Ramos (cell line): ENCODE measurements around the gene ZNF57.

Source experiments
- in situ Hi-C: fragments of 300-500 bp; cut with MboI; formaldehyde crosslinking; loops from one replicate; pipeline ENCODE4 v1.14.3; 2022; ENCODE audit warnings: low sequenced_read_pairs; ENCODE audit not compliant: unreplicated experiment

The ZNF57 gene

GRCh38 chr19:2900296-2901252 lies at the start of gene ZNF57:
ZNF57 (plus strand) TSS chr19:2900928; CDS start chr19:2901046, 118 bp downstream.
- in situ Hi-C loops = no loop called here

GRCh38 chr19:2852598-2852997 lies 48.1 kb upstream of the ZNF57 start:
- in situ Hi-C loops = no loop called here

- in situ Hi-C loops = no loop called here
These were observed 47.6 kb upstream of the ZNF57 start for GRCh38 chr19:2853015-2853606.

- in situ Hi-C loops = no loop called here
These were observed 45.9 kb upstream of the ZNF57 start for GRCh38 chr19:2854849-2855248.

- in situ Hi-C loops = no loop called here
These were observed 44.2 kb upstream of the ZNF57 start for GRCh38 chr19:2856457-2857050.

GRCh38 chr19:2858864-2859263 lies 41.9 kb upstream of the ZNF57 start:
- in situ Hi-C loops = no loop called here

GRCh38 chr19:2863816-2864215 lies 36.9 kb upstream of the ZNF57 start:
- in situ Hi-C loops = no loop called here

- in situ Hi-C loops = no loop called here
These were observed 35.2 kb upstream of the ZNF57 start for GRCh38 chr19:2865334-2866100.

- in situ Hi-C loops = no loop called here
These were observed 34.2 kb upstream of the ZNF57 start for GRCh38 chr19:2866495-2867024.

GRCh38 chr19:2867025-2867991 lies 33.4 kb upstream of the ZNF57 start, which contains the start of gene ZNF556:
ZNF556 (plus strand) TSS chr19:2867335; CDS start chr19:2867422, 87 bp downstream.
- in situ Hi-C loops = no loop called here

GRCh38 chr19:2869618-2870017 lies 31.1 kb upstream of the ZNF57 start:
- in situ Hi-C loops = loop anchor here (10.0 kb wide), 1 partner anchor 225 kb away; no protein-coding TSS in a partner anchor

GRCh38 chr19:2872175-2872574 lies 28.6 kb upstream of the ZNF57 start:
- in situ Hi-C loops = loop anchor here (10.0 kb wide), 1 partner anchor 227 kb away; no protein-coding TSS in a partner anchor

- in situ Hi-C loops = loop anchor here (10.0 kb wide), 1 partner anchor 233 kb away; no protein-coding TSS in a partner anchor
These were observed 23.1 kb upstream of the ZNF57 start for GRCh38 chr19:2877398-2878331.

- in situ Hi-C loops = no loop called here
These were observed 16.9 kb upstream of the ZNF57 start for GRCh38 chr19:2883686-2884439.

GRCh38 chr19:2885736-2886135 lies 15.0 kb upstream of the ZNF57 start:
- in situ Hi-C loops = no loop called here

- in situ Hi-C loops = no loop called here
These were observed 13.3 kb upstream of the ZNF57 start for GRCh38 chr19:2887391-2887914.
